Mucosa of rectum (tissue), 2 donors: ENCODE measurements around the gene VEZF1.

Experiments
- H3K27ac ChIP-seq, 2 donors: one replicate each; pipeline ENCODE4 v1.7.0; 2013; ENCODE audit warnings: inconsistent platforms in 2 of 2, low read depth in 2 of 2, low read length in 2 of 2
- H3K27me3 ChIP-seq, 2 donors: one replicate each; pipeline ENCODE4 v1.7.0; 2013; ENCODE audit warnings: low read length in 2 of 2; ENCODE audit not compliant: control insufficient read depth in 2 of 2, insufficient read depth in 2 of 2
- H3K36me3 ChIP-seq, 2 donors: one replicate each; pipeline ENCODE4 v1.7.0; 2013; ENCODE audit warnings: low read length in 2 of 2; ENCODE audit not compliant: control insufficient read depth in 2 of 2, insufficient read depth in 2 of 2
- H3K4me1 ChIP-seq, 2 donors: one replicate each; pipeline ENCODE4 v1.7.0; 2013; ENCODE audit warnings: low read length in 2 of 2, mild to moderate bottlenecking in 1 of 2; ENCODE audit not compliant: control insufficient read depth in 2 of 2, insufficient read depth in 2 of 2
- H3K4me3 ChIP-seq, 2 donors: one replicate each; pipeline ENCODE4 v1.7.0; 2013; ENCODE audit warnings: low read length in 2 of 2
- H3K9ac ChIP-seq, 2 donors: one replicate each; pipeline ENCODE4 v1.7.0; 2013; ENCODE audit warnings: low read length in 2 of 2, low read depth in 1 of 2, mild to moderate bottlenecking in 1 of 2
- H3K9me3 ChIP-seq, 2 donors: one replicate each; pipeline ENCODE4 v1.7.0; 2013; ENCODE audit warnings: low read length in 2 of 2; ENCODE audit not compliant: control insufficient read depth in 2 of 2
- donor health status: healthy.
- donor health status: Normal muscosa, but diverticular disease.

VEZF1 gene, protein sequence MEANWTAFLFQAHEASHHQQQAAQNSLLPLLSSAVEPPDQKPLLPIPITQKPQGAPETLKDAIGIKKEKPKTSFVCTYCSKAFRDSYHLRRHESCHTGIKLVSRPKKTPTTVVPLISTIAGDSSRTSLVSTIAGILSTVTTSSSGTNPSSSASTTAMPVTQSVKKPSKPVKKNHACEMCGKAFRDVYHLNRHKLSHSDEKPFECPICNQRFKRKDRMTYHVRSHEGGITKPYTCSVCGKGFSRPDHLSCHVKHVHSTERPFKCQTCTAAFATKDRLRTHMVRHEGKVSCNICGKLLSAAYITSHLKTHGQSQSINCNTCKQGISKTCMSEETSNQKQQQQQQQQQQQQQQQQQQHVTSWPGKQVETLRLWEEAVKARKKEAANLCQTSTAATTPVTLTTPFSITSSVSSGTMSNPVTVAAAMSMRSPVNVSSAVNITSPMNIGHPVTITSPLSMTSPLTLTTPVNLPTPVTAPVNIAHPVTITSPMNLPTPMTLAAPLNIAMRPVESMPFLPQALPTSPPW

DNA sequence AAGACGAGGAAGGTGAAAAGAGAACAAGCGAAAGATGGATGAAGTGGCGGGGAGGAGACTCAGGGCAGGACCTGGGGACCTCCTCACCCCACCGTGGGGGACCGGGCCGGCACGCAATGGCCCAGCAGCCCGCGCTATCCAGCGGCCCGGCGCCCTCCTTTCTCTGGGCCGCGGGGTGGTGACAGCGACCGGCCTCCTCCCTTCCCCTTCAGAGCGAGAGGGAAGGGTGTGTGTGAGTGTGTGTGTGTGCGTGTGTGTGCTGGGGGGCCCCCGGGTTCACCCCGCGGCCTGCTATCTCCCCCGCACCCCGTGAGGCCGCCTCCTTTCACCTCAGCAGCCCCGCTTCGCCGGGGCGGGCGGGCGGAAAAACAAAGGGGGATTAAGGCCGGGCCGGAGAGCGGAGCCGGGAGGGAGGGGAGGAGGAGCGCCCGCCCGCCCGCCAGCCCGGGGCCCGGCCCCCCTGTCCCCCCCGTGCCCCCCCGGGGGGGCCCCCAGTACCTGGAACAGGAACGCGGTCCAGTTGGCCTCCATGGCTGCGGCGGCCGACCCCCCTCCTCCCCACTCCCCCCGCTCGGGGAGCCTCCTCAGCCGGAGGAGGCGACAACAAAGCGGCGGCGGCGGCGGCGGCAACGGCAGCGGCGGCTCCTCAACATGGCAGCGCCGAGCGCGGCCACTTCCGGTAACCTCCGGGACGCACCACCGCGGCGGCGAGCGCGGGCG is at the start of gene VEZF1:
Gene VEZF1 (minus strand): TSS at position 674 of the 720 bp plus-strand sequence. CDS start 143 bp downstream, at position 531.
- Histone ChIP-seq H3K9ac (peak within 1 kb of the TSS; percentile 79 to 87), H3K9me3 (no peaks in the 10 kb centered on the region), H3K36me3 (peaks cover 3 to 8% of the 10 kb centered on the region in 2 donors), H3K4me1 (peaks cover 11 to 32% of the 10 kb centered on the region in 2 donors), H3K27me3 (no peaks in the 10 kb centered on the region), H3K27ac (peak within 1 kb of the TSS; percentile 91), H3K4me3 (peak within 1 kb of the TSS; percentile 93 to 97)

DNA sequence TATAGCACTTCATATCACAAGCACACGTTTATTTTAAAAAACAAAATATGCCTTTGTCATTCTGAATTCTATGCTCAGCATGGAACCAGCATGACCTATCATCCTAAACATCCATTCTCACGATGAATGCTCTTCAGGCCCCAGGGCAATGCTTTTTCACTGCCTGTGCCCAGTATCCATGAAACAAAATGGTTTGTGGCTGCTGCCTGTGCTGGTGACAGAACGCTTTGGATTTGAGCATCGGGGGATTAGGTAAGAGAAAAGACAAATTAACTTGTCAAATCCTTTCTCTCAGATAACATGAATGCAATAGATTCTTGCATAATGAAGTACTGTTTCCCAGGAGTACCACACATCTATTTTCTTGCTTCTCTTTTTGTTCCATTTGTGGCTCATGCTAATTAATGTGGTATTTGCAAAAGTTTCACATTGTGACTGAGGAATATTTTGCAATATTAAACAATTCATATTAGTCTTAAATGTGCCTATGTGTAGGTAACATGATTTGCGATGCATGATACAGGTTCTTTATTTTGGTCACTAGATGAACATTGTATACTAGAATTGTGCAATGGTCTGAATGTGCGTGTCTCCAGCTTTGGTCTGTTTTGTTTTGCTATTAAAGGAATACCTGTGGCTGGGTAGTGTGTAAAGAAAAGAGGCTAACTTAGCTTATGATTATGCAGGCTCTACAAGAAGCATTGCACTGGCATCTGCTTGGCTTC is 44.8 kb upstream of the VEZF1 start:
- H3K9me3 ChIP-seq = no peaks in the 10 kb centered on the region
- H3K27ac ChIP-seq = no peak overlapping the region
- no peak overlapping the region for H3K9ac ChIP-seq
- H3K4me3 ChIP-seq = no peak overlapping the region
- no peaks in the 10 kb centered on the region for H3K36me3 ChIP-seq
- no peaks in the 10 kb centered on the region for H3K4me1 ChIP-seq
- H3K27me3 ChIP-seq = peaks cover 0 to 1% of the 10 kb centered on the region in 2 donors

DNA sequence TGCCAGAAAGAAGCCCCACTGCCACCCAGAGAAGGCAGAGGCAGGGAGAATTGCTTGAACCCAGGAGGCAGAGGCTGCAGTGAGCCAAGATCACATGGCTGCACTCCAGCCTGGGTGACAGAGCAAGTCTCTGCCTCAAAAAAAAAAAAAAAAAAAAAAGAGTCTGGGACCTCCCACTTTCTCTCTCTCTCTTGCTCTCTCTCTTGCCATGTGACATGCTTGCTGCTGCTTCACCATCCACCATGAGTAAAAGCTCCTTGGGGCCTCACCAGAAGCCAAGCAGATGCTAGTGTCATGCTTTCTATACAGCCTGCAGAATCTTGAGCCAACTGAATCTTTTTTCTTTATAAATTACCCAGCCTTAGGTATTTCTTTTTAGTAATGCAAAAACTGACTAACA is 40.5 kb upstream of the VEZF1 start:
- H3K36me3 ChIP-seq = no peaks in the 10 kb centered on the region
- H3K4me1 ChIP-seq = no peaks in the 10 kb centered on the region
- peaks cover 0 to 6% of the 10 kb centered on the region in 2 donors for H3K27me3 ChIP-seq
- no peaks in the 10 kb centered on the region for H3K9me3 ChIP-seq
- no peak overlapping the region for H3K27ac ChIP-seq
- H3K9ac ChIP-seq = no peak overlapping the region
- no peak overlapping the region for H3K4me3 ChIP-seq

DNA sequence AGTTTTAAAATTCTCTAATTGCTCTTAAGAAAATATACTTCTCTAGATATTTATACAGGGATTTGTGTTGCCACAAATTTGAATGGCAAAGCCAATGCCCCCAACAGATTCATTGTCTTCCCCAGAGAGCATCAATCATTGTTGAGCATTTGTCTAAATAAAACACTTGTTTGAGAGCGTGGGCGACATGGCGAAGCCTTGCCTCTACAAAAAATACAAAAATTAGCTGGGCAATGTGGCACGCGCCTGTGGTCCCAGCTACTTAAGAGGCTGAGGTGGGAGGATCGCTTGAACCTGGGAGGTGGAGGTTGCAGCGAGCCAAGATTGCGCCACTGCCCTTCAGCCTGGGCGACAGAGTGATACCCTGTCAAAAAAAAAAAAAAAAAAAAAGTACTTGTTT is 32.3 kb upstream of the VEZF1 start:
- Histone ChIP-seq H3K9ac (no peak overlapping the region), H3K4me1 (no peaks in the 10 kb centered on the region), H3K9me3 (no peaks in the 10 kb centered on the region), H3K4me3 (no peak overlapping the region), H3K36me3 (no peaks in the 10 kb centered on the region), H3K27me3 (peaks cover 0 to 4% of the 10 kb centered on the region in 2 donors), H3K27ac (no peak overlapping the region)

DNA sequence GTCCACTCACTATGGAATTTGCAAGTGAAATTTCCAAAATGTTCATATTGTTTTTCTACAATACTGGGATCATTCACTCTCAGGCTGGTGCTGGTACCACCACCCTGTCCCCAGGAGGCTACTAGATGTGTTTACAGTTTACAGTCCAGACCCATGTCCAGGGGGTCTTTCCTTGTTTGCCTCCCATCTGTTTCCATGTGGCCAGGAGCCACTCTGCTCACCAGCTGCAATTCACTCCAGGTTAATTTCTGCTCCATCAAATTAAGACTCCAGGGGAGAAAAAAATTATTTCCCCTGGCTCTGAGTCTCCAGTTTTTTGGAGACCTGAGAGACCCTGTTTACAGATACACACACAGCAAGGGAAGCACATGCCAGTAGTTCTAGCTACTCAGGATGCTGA is 31.5 kb upstream of the VEZF1 start:
- H3K4me1 ChIP-seq = no peaks in the 10 kb centered on the region
- H3K9ac ChIP-seq = no peak overlapping the region
- no peaks in the 10 kb centered on the region for H3K36me3 ChIP-seq
- H3K27me3 ChIP-seq = no peaks in the 10 kb centered on the region
- no peak overlapping the region for H3K27ac ChIP-seq
- H3K9me3 ChIP-seq = no peaks in the 10 kb centered on the region
- no peak overlapping the region for H3K4me3 ChIP-seq

DNA sequence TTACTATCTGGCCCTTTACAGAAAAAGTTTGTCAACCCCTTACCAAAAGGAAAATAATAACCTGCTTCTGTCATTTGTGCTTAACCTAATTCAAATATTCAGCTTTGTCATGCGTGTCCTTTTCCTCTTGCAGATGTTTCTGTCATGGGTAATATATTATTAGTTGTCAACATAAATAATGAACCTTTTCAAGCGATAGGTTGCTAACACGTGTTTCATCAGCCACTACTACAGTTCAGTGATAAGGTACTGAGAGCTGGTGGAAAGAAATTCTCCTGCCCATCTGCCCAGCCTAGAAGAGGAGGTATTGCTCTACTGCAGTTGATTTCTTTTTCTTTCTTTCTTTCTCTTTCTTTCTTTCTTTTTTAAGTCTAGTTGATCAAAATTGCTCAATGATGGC is 31.0 kb upstream of the VEZF1 start:
- H3K9ac ChIP-seq = no peak overlapping the region
- no peaks in the 10 kb centered on the region for H3K4me1 ChIP-seq
- no peaks in the 10 kb centered on the region for H3K36me3 ChIP-seq
- no peaks in the 10 kb centered on the region for H3K27me3 ChIP-seq
- no peak overlapping the region for H3K4me3 ChIP-seq
- H3K27ac ChIP-seq = no peak overlapping the region
- no peaks in the 10 kb centered on the region for H3K9me3 ChIP-seq

DNA sequence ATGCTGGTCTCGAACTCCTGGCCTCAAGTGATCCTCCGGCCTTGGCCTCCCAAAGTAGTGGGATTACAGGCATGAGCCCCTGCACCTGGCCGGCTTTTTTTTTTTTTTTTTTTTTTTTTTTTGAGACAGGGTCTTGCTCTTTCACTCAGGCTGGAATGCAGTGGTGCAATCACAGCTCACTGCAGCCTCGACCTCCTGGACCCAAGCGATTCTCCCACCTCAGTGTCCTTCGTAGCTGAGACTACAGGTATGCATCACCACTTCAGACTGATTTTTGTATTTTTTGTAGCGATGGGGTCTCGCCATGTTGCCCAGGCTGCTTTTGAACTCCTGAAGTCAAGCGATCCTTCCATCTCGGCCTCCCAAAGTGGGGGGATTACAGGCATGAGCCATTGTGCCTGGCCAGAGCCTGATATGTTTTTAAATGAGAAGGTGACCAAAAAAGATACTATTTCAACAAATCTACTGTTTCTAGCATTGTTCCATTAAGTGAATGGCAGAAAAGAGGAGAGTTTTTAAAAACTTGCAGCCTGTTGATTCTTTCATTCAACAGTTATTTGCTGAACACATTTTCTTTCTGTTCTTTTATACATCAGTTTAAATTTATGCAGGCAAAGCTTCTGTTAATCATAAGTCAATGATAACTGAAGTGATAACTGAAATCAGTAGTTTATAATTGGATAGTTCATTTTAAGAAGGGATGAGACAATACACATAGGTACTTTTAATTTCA is 22.2 kb upstream of the VEZF1 start:
- Histone ChIP-seq H3K27ac (no peak overlapping the region), H3K27me3 (no peaks in the 10 kb centered on the region), H3K36me3 (peaks cover 6% of the 10 kb centered on the region in 2 donors), H3K4me1 (peaks cover 14 to 16% of the 10 kb centered on the region in 2 donors), H3K9me3 (no peaks in the 10 kb centered on the region), H3K4me3 (no peak overlapping the region), H3K9ac (no peak overlapping the region)

DNA sequence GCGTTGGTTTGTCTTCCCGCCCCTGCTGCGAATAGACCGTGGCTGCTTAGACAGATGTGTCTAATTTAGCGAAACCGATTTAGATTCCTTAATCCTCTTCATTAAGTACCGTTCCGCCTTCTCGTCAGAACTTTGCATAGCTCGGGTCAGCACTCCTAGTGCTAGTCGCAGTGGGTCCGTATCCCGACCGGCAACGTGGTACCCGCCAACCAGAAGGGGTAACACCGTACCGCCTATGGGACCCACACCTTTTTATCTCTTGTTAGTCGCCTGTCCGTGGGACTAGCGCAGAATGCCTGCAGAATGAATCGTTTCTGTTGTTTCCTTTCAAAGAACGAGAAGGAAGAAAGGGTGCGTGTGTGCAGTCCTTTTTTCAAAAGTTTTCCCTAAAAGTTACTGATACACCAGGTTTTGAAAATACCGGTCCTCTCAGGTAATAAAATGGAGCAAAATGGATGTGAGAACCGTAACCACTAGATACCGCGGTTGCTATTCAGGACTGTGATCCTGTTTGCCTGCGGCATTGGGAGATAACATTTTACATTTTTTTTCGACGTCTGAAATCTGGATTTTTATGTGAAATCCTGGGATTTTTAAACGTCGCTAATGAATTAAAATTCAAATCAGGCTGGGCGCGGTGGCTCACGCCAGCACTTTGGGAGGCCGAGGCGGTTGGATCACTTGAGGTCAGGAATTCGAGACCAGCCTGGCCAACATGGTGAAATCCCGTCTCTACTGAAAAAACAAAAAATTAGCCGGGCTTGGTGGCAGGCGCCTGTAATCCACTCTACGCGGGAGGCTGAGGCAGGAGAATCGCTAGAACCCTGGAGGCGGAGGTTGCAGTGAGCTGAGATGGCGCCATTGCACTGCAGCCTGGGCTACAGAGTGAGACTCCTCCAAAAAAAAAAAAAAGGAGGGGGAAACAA is 20.0 kb upstream of the VEZF1 start:
- Histone ChIP-seq H3K4me1 (peaks cover 22 to 29% of the 10 kb centered on the region in 2 donors), H3K36me3 (peaks cover 26 to 28% of the 10 kb centered on the region in 2 donors), H3K9me3 (no peaks in the 10 kb centered on the region), H3K4me3 (peak overlapping the region; percentile 98 to 100), H3K9ac (peak overlapping the region; percentile 96 to 100), H3K27ac (peak overlapping the region; percentile 99), H3K27me3 (no peaks in the 10 kb centered on the region)
